ENCODE data around the gene POLR1H.

DNA sequence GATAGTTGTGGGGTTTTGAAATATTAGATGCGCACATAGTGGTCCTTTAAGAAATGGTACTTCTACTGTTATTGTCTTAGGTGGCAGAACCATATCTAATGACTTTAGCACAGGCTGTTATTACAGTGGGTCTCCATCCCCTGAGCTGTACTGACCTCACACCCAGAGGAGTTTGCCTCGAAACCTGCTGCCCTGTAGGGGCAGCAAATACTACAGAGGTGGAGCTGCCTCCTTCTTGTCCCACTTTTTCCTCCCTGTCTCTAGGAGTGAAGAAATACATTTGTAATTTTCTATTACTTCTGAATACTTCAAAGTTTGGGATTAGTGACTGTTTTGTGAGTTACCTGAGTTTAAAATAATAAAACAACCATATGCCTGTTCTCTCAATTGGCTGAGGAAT lies 43.6 kb downstream of the POLR1H start:
- no peak for TF ChIP-seq EP300 (IDR thresholded peaks at IDR 0.05; ENCODE audit: low read depth)
- TF ChIP-seq POLR2AphosphoS5 (IDR thresholded peaks at IDR 0.05): no peak
- no peak for TF ChIP-seq CTCF (IDR thresholded peaks at IDR 0.05)

Data from transverse colon (tissue), 4 donors.